GM12878 (cell line): ENCODE measurements around the gene KBTBD2. TPM values are rescaled to one million over a fixed set of nuclear protein-coding genes. Genes with fewer than 3 reads are reported as not detected.

Experiments
- ATAC-seq: fragments of 200-7000 bp; cut with Tn5 transposase; 3 replicates; pipeline ENCODE4 v1.9.1; 2020; ENCODE audit warnings: mild to moderate bottlenecking, moderate library complexity
- BruUV-seq: library from RNA; stranded (reverse); fragments of 400-500 nt; replicated peaks from 2 replicates; lab custom pipeline; 2021; lab: Mats Ljungman, UMichigan
- CTCF ChIA-PET: fragments of 300-600 bp; sonication (Branson Sonifier 250); formaldehyde crosslinking; extraction: SDS; loops from one replicate; lab custom pipeline; 2021; ENCODE audit warnings: inconsistent platforms; lab: Yijun Ruan, JAX
- POLR2A ChIA-PET: fragments of 350-600 bp; formaldehyde crosslinking; extraction: SDS; loops from one replicate; lab custom pipeline; 2021; ENCODE audit warnings: inconsistent platforms; lab: Charles Lee
- RAD21 ChIA-PET: fragments of 300-600 bp; sonication (Branson Sonifier 250); formaldehyde crosslinking; loops from one replicate; lab custom pipeline; 2023; ENCODE audit warnings: antibody characterized with exemption; ENCODE audit not compliant: unreplicated experiment; lab: Charles Lee
- SMC1A ChIA-PET: fragments of 300-600 bp; sonication (Branson Sonifier 250); formaldehyde crosslinking; loops from one replicate; lab custom pipeline; 2023; ENCODE audit not compliant: unreplicated experiment, uncharacterized antibody; lab: Charles Lee
- DNase-seq: peaks from one replicate; pipeline ENCODE4 v3.0.0-alpha.2; 2011; ENCODE audit warnings: low read depth, low spot score
- FAIRE-seq: peaks from 3 replicates; lab custom pipeline; 2011; peaks lifted over from hg19 to GRCh38; lab: Jason Lieb, UNC
- H2AFZ ChIP-seq: 2 replicates; pipeline ENCODE4 v1.6.0; 2011; ENCODE audit warnings: low read depth, low read length, control low read depth; ENCODE audit not compliant: control insufficient read depth
- H3K27ac ChIP-seq: 2 replicates; pipeline ENCODE4 v1.5.1; 2011; ENCODE audit warnings: control low read depth; ENCODE audit not compliant: control insufficient read depth, insufficient read depth
- H3K27me3 ChIP-seq, 2 experiments: replicated peaks in 1 of 2; 2 replicates each; pipeline versions ENCODE4 v1.6.0 to v1.6.1; 2011; ENCODE audit warnings: low read length in 1 of 2; ENCODE audit not compliant: control insufficient read depth in 2 of 2, insufficient read depth in 2 of 2
- H3K36me3 ChIP-seq, 2 experiments: 2 replicates each; pipeline ENCODE4 v1.5.1; 2011; ENCODE audit warnings: low read length in 1 of 2; ENCODE audit not compliant: control insufficient read depth in 2 of 2, insufficient read depth in 2 of 2
- H3K4me1 ChIP-seq: 2 replicates; pipeline ENCODE4 v1.6.1; 2011; ENCODE audit warnings: mild to moderate bottlenecking, low read length, moderate library complexity, mixed read lengths; ENCODE audit not compliant: control insufficient read depth, insufficient read depth
- H3K4me2 ChIP-seq: 2 replicates; pipeline ENCODE4 v1.6.0; 2011; ENCODE audit warnings: control low read depth; ENCODE audit not compliant: control insufficient read depth, insufficient read depth
- H3K4me3 ChIP-seq: fragments of 200-600 bp; sonication (generic); 2 replicates; pipeline ENCODE4 v1.5.1; 2016
- H3K79me2 ChIP-seq: 2 replicates; pipeline ENCODE4 v1.6.0; 2011; ENCODE audit warnings: low read length; ENCODE audit not compliant: control insufficient read depth, insufficient read depth
- H3K9ac ChIP-seq: 2 replicates; pipeline ENCODE4 v1.8.0; 2011; ENCODE audit warnings: low read length, control low read depth, mixed read lengths; ENCODE audit not compliant: control insufficient read depth, insufficient read depth
- H3K9me3 ChIP-seq: replicated peaks from 3 replicates; pipeline ENCODE4 v1.5.1; 2011; ENCODE audit warnings: mild to moderate bottlenecking, low read length; ENCODE audit not compliant: control insufficient read depth, insufficient read depth
- H4K20me1 ChIP-seq: 2 replicates; pipeline ENCODE4 v1.6.0; 2011; ENCODE audit not compliant: control insufficient read depth, insufficient read depth
- EGR1 ChIP-seq, 2 experiments: IDR thresholded peaks; 1 replicate in 1 of 2; 2 replicates in 1 of 2; pipeline ENCODE4 v1.6.1; 2011 to 2012; ENCODE audit warnings: low read depth in 2 of 2, low read length in 2 of 2, borderline replicate concordance in 1 of 2, mild to moderate bottlenecking in 1 of 2, moderate library complexity in 1 of 2
- ETV6 ChIP-seq, 2 experiments: fragments of 450-650 bp in 1 of 2; IDR thresholded peaks in 1 of 2; conservative IDR thresholded peaks in 1 of 2; 2 replicates each; pipeline ENCODE4 v1.6.1; 2014; ENCODE audit warnings: antibody characterized with exemption in 1 of 2, borderline replicate concordance in 1 of 2, low read depth in 1 of 2, mild to moderate bottlenecking in 1 of 2, moderate library complexity in 1 of 2
- FOXM1 ChIP-seq: IDR thresholded peaks from 2 replicates; pipeline ENCODE4 v1.6.1; 2012; ENCODE audit warnings: low read depth, mild to moderate bottlenecking, inconsistent platforms, low read length, moderate library complexity
- NR2C2 ChIP-seq: IDR thresholded peaks from 2 replicates; pipeline ENCODE4 v1.6.1; 2011; ENCODE audit warnings: borderline replicate concordance, low read depth; ENCODE audit not compliant: control insufficient read depth, insufficient read length
- TBL1XR1 ChIP-seq: IDR thresholded peaks from 2 replicates; pipeline ENCODE4 v1.6.1; 2012; ENCODE audit warnings: low read depth, low read length, improper control_type of control experiment
- ZNF622 ChIP-seq: fragments of 450-650 bp; IDR thresholded peaks from 2 replicates; pipeline ENCODE4 v1.6.1; 2017; ENCODE audit warnings: mild to moderate bottlenecking, inconsistent platforms
- WGBS: methylation state at CpG from one replicate; pipeline ENCODE4 v1.1.6; 2016; ENCODE audit warnings: low lambda C conversion rate; ENCODE audit not compliant: insufficient replicate concordance, insufficient coverage; ENCODE audit errors: missing lambda C conversion rate; 5-methylcytosine and 5-hydroxymethylcytosine counted together
- in situ Hi-C: fragments of 300-500 bp; cut with MboI; formaldehyde crosslinking; loops from 9 replicates; pipeline ENCODE4 v1.14.3; 2018; ENCODE audit warnings: mixed read lengths
- intact Hi-C: fragments of 100-400 bp; cut with micrococcal nuclease; formaldehyde crosslinking; loops from one replicate; pipeline ENCODE4 v1.14.2; 2022; ENCODE audit not compliant: unreplicated experiment
- polyA plus RNA-seq, 11 experiments: library from polyadenylated mRNA; depleted of rRNA in 4 of 11; unstranded in 6 of 11; stranded (reverse) in 5 of 11; fragments of >200 nt; fragmentation: Nextera tagmentation in 4 of 11; fragmentation: Illumina TruSeq in 1 of 11; extraction: Ambion mirVana in 4 of 11; extraction: Trizol in 1 of 11; gene quantifications; 1 replicate in 1 of 11; 2 replicates in 10 of 11; pipeline versions ENCODE4 v1.2.1 to v1.2.3, GENCODE V29; 2011 to 2016; ENCODE audit warnings: inconsistent platforms in 2 of 11, missing spikeins in 2 of 11, low read depth in 1 of 11
- total RNA-seq, 4 experiments: library from RNA; depleted of rRNA in 3 of 4; stranded (reverse); fragments of >200 nt in 3 of 4; fragmentation: Illumina TruSeq in 1 of 4; extraction: Trizol in 1 of 4; gene quantifications; 2 replicates each; pipeline versions ENCODE4 v1.2.1 to v1.2.3, GENCODE V29; 2013 to 2021
- TF ChIP-seq, protein P1 (sequence below): fragments of 450-650 bp; formaldehyde crosslinking; IDR thresholded peaks from 2 replicates; pipeline ENCODE4 v1.4.0; 2020; ENCODE audit warnings: mild to moderate bottlenecking, moderate library complexity

Gene KBTBD2
- total and polyA plus RNA-seq, 10 of the 15 experiments (the other 5 are each of a cell fraction or from before 2014, with no cell fraction given) = 8.1 to 22.3 (median 16.2) TPM

- TF ChIP-seq TBL1XR1 = no peak
- no peak for TF ChIP-seq ZNF622
- TF ChIP-seq EGR1 (IDR thresholded peaks at IDR 0.05; ENCODE audit: borderline replicate concordance in 1 of 2, low read depth in 2 of 2, low read length in 2 of 2) = no peak
- no peak for TF ChIP-seq ETV6 (conservative IDR thresholded peaks at IDR 0.05 in 1 of 2, IDR thresholded peaks at IDR 0.05 in 1 of 2; ENCODE audit: borderline replicate concordance in 1 of 2, low read depth in 1 of 2)
- TF ChIP-seq, protein P1, sequence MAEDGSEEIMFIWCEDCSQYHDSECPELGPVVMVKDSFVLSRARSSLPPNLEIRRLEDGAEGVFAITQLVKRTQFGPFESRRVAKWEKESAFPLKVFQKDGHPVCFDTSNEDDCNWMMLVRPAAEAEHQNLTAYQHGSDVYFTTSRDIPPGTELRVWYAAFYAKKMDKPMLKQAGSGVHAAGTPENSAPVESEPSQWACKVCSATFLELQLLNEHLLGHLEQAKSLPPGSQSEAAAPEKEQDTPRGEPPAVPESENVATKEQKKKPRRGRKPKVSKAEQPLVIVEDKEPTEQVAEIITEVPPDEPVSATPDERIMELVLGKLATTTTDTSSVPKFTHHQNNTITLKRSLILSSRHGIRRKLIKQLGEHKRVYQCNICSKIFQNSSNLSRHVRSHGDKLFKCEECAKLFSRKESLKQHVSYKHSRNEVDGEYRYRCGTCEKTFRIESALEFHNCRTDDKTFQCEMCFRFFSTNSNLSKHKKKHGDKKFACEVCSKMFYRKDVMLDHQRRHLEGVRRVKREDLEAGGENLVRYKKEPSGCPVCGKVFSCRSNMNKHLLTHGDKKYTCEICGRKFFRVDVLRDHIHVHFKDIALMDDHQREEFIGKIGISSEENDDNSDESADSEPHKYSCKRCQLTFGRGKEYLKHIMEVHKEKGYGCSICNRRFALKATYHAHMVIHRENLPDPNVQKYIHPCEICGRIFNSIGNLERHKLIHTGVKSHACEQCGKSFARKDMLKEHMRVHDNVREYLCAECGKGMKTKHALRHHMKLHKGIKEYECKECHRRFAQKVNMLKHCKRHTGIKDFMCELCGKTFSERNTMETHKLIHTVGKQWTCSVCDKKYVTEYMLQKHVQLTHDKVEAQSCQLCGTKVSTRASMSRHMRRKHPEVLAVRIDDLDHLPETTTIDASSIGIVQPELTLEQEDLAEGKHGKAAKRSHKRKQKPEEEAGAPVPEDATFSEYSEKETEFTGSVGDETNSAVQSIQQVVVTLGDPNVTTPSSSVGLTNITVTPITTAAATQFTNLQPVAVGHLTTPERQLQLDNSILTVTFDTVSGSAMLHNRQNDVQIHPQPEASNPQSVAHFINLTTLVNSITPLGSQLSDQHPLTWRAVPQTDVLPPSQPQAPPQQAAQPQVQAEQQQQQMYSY (CRISPR knock-in tag) = no peak
- no peak for TF ChIP-seq FOXM1
- no peak for TF ChIP-seq NR2C2
- Histone ChIP-seq H3K4me1 (peaks cover 7% of the 10 kb centered on the region; the same call in 1 of the 2 replicates), H4K20me1 (no peaks in the 10 kb centered on the region), H3K36me3 (peaks cover 6 to 43% of the 10 kb centered on the region in 2 experiments), H3K9me3 (no peaks in the 10 kb centered on the region; the same call in 2 of the 3 replicates), H2AFZ (no peak overlapping the region), H3K9ac (no peak overlapping the region), H3K79me2 (peaks cover 3% of the 10 kb centered on the region), H3K27ac (no peak overlapping the region), H3K27me3 (no peaks in the 10 kb centered on the region), H3K4me2 (no peak overlapping the region), H3K4me3 (no peak overlapping the region)
- DNase-seq (no peak), ATAC-seq (no peak), FAIRE-seq (no peak)
- WGBS = 100% methylated on average over 2 of the region's 2 CpGs
- in situ Hi-C loops (no loop called here), intact Hi-C loops (no loop called here)
- RAD21 ChIA-PET = no interaction called here
- POLR2A ChIA-PET = no interaction called here
- SMC1A ChIA-PET = interaction anchor here (0.6 kb wide), 1 partner anchor 74 kb away, joined by 3 read pairs; no protein-coding TSS in a partner anchor
- CTCF ChIA-PET = interaction anchor here (1.8 kb wide), 1 partner anchor 26 kb away, joined by 7 read pairs; no protein-coding TSS in a partner anchor
- BruUV-seq = no TSS peak
Observed at GRCh38 chr7:32872421-32872820, 19.1 kb downstream of the KBTBD2 start.
